ENCODE results near the gene PTPRN2. TPM values are rescaled to one million over a fixed set of nuclear protein-coding genes. Genes with fewer than 3 reads are reported as not detected.

PTPRN2 gene
- total and polyA plus RNA-seq, 8 donors, result 4.9 to 136 (median 46.8) TPM

GRCh38 chr7:158013085-158013668 is 574.4 kb downstream of the PTPRN2 start:
- H3K27me3 ChIP-seq, result no peaks in the 10 kb centered on the region
- peaks cover 6 to 26% (median 24%) of the 10 kb centered on the region in 4 donors for H3K4me1 ChIP-seq
- TF ChIP-seq POLR2AphosphoS5 (IDR thresholded peaks at IDR 0.05), result no peak
- TF ChIP-seq EP300 (IDR thresholded peaks at IDR 0.05), result no peak
- TF ChIP-seq, protein P1, sequence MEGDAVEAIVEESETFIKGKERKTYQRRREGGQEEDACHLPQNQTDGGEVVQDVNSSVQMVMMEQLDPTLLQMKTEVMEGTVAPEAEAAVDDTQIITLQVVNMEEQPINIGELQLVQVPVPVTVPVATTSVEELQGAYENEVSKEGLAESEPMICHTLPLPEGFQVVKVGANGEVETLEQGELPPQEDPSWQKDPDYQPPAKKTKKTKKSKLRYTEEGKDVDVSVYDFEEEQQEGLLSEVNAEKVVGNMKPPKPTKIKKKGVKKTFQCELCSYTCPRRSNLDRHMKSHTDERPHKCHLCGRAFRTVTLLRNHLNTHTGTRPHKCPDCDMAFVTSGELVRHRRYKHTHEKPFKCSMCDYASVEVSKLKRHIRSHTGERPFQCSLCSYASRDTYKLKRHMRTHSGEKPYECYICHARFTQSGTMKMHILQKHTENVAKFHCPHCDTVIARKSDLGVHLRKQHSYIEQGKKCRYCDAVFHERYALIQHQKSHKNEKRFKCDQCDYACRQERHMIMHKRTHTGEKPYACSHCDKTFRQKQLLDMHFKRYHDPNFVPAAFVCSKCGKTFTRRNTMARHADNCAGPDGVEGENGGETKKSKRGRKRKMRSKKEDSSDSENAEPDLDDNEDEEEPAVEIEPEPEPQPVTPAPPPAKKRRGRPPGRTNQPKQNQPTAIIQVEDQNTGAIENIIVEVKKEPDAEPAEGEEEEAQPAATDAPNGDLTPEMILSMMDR (IDR thresholded peaks at IDR 0.05), result no peak
- TF ChIP-seq POLR2A (IDR thresholded peaks at IDR 0.05), result no peak
- no peak overlapping the region for H3K27ac ChIP-seq
- no peak for DNase-seq
- H3K36me3 ChIP-seq, result no peaks in the 10 kb centered on the region
- H3K9me3 ChIP-seq, result no peaks in the 10 kb centered on the region
- H3K4me3 ChIP-seq, result no peak overlapping the region
- intact Hi-C loops (cut with DNase I; ENCODE audit: low total_unique reads), result no loop called here

- no peak for DNase-seq
Measured at GRCh38 chr7:158011941-158012340, 575.7 kb downstream of the PTPRN2 start.

DNA sequence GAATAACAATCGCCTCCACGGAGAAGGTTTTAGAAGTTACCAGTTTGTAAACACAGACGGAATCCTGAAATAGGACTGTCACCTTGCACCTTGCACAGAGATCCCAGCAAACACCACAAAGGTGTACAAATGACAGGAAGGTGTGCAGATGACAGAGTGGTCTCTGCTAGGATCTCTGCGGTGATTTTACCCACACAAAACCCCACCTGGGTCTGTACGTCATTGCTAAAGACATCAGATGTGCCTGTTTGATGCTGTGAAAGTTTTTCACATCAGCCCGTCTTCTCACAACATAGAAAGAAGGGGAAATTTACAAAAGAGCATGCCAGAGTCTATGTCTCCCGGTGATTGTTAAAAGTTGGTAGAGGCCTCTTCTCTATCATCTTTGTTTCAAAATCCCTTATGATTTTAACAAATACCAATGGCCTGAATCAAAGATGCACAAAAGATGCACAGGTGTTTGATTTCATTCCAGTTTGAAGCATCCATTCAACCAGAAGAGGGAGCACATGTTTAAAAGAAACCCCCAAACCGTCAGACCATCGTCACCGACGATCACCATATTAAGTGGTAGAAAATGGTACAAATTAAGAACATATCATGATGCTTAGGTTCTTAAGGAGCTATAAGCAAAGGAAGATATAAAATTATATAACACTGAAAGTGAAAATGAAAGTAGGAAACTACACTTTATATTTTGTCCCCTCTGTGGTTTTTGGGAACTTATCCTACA is 576.5 kb downstream of the PTPRN2 start:
- TF ChIP-seq EP300 (IDR thresholded peaks at IDR 0.05) (no peak), POLR2A (IDR thresholded peaks at IDR 0.05) (no peak), POLR2AphosphoS5 (IDR thresholded peaks at IDR 0.05) (no peak)
- TF ChIP-seq, protein P1 (IDR thresholded peaks at IDR 0.05), result no peak
- 64 to 73% (median 68%) methylated on average over 11 of the region's 11 CpGs for WGBS, 5 donors
- Histone ChIP-seq H3K27me3 (no peaks in the 10 kb centered on the region), H3K9me3 (no peaks in the 10 kb centered on the region), H3K4me3 (no peak overlapping the region), H3K4me1 (peaks cover 5 to 13% (median 11%) of the 10 kb centered on the region in 4 donors), H3K36me3 (no peaks in the 10 kb centered on the region), H3K27ac (no peak overlapping the region)
- no peak for DNase-seq
- intact Hi-C loops (cut with DNase I; ENCODE audit: low total_unique reads), result no loop called here

More at GRCh38 chr7:158011941-158012340, 575.7 kb downstream of the PTPRN2 start:
- Histone ChIP-seq H3K4me1 (peaks cover 6 to 21% (median 17%) of the 10 kb centered on the region in 4 donors), H3K27me3 (no peaks in the 10 kb centered on the region), H3K4me3 (no peak overlapping the region), H3K9me3 (no peaks in the 10 kb centered on the region), H3K36me3 (no peaks in the 10 kb centered on the region), H3K27ac (no peak overlapping the region)
- no peak for TF ChIP-seq EP300 (IDR thresholded peaks at IDR 0.05)
- TF ChIP-seq POLR2A (IDR thresholded peaks at IDR 0.05), result no peak
- TF ChIP-seq, protein P1 (IDR thresholded peaks at IDR 0.05), result no peak
- TF ChIP-seq POLR2AphosphoS5 (IDR thresholded peaks at IDR 0.05), result no peak
- intact Hi-C loops (cut with DNase I; ENCODE audit: low total_unique reads), result no loop called here
- 67 to 85% (median 83%) methylated on average over 11 of the region's 11 CpGs for WGBS, 5 donors

- DNase-seq, result no peak
- peaks cover 0 to under 1% (median under 1%) of the 10 kb centered on the region in 4 donors for H3K4me1 ChIP-seq
- H3K4me3 ChIP-seq, result no peak overlapping the region
- TF ChIP-seq POLR2AphosphoS5 (IDR thresholded peaks at IDR 0.05) (no peak), POLR2A (IDR thresholded peaks at IDR 0.05) (no peak), EP300 (IDR thresholded peaks at IDR 0.05) (no peak)
- TF ChIP-seq, protein P1 (IDR thresholded peaks at IDR 0.05), result no peak
- WGBS, 5 donors, result 65 to 71% (median 69%) methylated on average over 9 of the region's 9 CpGs
- H3K27ac ChIP-seq, result no peak overlapping the region
- no peaks in the 10 kb centered on the region for H3K36me3 ChIP-seq
- H3K9me3 ChIP-seq, result no peaks in the 10 kb centered on the region
- intact Hi-C loops (cut with DNase I; ENCODE audit: low total_unique reads), result no loop called here
- no peaks in the 10 kb centered on the region for H3K27me3 ChIP-seq
Measured at GRCh38 chr7:158009886-158010285, 577.7 kb downstream of the PTPRN2 start.
